ENCODE data around the gene RBMS1.

DNA sequence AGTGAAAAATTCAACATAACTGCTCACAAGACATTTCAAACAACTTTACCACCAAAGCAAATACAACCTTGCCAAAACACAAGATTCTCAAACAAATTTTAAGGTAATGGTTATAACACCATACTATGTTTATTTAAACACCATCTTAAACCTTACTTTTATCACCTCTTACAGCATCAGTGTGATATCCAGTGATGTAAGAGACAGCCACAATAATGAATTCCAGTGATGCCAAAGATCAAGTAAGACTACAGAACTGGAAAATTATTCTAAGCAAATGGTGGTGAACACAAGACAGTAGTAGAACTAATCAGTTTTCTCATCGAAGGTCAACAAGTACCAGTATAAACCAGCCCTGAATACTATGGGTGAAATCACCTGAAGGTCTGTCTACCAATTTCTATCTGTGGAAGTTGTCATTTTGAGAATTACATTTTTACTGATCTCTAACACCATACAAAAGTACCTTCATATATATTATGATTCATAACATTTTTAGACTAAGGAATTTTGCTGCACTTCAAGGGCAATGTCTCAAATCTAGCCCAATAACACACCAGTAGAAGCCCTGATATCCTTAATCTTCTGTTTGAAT is 146.2 kb downstream of the RBMS1 start:
- TF ChIP-seq, protein P1, sequence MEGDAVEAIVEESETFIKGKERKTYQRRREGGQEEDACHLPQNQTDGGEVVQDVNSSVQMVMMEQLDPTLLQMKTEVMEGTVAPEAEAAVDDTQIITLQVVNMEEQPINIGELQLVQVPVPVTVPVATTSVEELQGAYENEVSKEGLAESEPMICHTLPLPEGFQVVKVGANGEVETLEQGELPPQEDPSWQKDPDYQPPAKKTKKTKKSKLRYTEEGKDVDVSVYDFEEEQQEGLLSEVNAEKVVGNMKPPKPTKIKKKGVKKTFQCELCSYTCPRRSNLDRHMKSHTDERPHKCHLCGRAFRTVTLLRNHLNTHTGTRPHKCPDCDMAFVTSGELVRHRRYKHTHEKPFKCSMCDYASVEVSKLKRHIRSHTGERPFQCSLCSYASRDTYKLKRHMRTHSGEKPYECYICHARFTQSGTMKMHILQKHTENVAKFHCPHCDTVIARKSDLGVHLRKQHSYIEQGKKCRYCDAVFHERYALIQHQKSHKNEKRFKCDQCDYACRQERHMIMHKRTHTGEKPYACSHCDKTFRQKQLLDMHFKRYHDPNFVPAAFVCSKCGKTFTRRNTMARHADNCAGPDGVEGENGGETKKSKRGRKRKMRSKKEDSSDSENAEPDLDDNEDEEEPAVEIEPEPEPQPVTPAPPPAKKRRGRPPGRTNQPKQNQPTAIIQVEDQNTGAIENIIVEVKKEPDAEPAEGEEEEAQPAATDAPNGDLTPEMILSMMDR (IDR thresholded peaks at IDR 0.05) = no peak
- TF ChIP-seq POLR2AphosphoS5 (IDR thresholded peaks at IDR 0.05) (no peak), POLR2A (IDR thresholded peaks at IDR 0.05) (no peak)

All from sigmoid colon (tissue), 4 donors.